Measurements from ENCODE around the gene ARSA.

GRCh38 chr22:50612528-50613221 lies 15.3 kb downstream of the ARSA start:
- TF ChIP-seq KAT7 (CRISPR knock-in tag; IDR thresholded peaks at IDR 0.05; ENCODE audit: borderline replicate concordance) = no peak
- TF ChIP-seq, protein P1, sequence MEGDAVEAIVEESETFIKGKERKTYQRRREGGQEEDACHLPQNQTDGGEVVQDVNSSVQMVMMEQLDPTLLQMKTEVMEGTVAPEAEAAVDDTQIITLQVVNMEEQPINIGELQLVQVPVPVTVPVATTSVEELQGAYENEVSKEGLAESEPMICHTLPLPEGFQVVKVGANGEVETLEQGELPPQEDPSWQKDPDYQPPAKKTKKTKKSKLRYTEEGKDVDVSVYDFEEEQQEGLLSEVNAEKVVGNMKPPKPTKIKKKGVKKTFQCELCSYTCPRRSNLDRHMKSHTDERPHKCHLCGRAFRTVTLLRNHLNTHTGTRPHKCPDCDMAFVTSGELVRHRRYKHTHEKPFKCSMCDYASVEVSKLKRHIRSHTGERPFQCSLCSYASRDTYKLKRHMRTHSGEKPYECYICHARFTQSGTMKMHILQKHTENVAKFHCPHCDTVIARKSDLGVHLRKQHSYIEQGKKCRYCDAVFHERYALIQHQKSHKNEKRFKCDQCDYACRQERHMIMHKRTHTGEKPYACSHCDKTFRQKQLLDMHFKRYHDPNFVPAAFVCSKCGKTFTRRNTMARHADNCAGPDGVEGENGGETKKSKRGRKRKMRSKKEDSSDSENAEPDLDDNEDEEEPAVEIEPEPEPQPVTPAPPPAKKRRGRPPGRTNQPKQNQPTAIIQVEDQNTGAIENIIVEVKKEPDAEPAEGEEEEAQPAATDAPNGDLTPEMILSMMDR (CRISPR knock-in tag; IDR thresholded peaks at IDR 0.05) = no peak
- no peak for TF ChIP-seq ZMYM2 (CRISPR knock-in tag; IDR thresholded peaks at IDR 0.05)
- TF ChIP-seq MTF1 (CRISPR knock-in tag; IDR thresholded peaks at IDR 0.05) = no peak
- TF ChIP-seq, protein P2, sequence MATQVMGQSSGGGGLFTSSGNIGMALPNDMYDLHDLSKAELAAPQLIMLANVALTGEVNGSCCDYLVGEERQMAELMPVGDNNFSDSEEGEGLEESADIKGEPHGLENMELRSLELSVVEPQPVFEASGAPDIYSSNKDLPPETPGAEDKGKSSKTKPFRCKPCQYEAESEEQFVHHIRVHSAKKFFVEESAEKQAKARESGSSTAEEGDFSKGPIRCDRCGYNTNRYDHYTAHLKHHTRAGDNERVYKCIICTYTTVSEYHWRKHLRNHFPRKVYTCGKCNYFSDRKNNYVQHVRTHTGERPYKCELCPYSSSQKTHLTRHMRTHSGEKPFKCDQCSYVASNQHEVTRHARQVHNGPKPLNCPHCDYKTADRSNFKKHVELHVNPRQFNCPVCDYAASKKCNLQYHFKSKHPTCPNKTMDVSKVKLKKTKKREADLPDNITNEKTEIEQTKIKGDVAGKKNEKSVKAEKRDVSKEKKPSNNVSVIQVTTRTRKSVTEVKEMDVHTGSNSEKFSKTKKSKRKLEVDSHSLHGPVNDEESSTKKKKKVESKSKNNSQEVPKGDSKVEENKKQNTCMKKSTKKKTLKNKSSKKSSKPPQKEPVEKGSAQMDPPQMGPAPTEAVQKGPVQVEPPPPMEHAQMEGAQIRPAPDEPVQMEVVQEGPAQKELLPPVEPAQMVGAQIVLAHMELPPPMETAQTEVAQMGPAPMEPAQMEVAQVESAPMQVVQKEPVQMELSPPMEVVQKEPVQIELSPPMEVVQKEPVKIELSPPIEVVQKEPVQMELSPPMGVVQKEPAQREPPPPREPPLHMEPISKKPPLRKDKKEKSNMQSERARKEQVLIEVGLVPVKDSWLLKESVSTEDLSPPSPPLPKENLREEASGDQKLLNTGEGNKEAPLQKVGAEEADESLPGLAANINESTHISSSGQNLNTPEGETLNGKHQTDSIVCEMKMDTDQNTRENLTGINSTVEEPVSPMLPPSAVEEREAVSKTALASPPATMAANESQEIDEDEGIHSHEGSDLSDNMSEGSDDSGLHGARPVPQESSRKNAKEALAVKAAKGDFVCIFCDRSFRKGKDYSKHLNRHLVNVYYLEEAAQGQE (IDR thresholded peaks at IDR 0.05; ENCODE audit: borderline replicate concordance in 1 of 2, low read depth in 1 of 2, low read length in 2 of 2) = no peak
- TF ChIP-seq ASH2L (IDR thresholded peaks at IDR 0.05; ENCODE audit: insufficient read length, low read depth, low read length) = no peak

All from HepG2 (cell line).